AG20443 (cell line): Measurements from ENCODE around the gene MSH5.

Source experiments
- DNase-seq: peaks from one replicate; pipeline ENCODE4 v3.0.0; 2012; ENCODE audit warnings: low spot score, mixed read lengths

Gene MSH5

GRCh38 chr6:31729979-31730630 lies 9.7 kb upstream of the MSH5 start:
- peak; percentile 94 for DNase-seq

GRCh38 chr6:31730631-31731086 lies 9.1 kb upstream of the MSH5 start:
- DNase-seq: no peak

- no peak for DNase-seq
Observed at GRCh38 chr6:31732029-31732428, 7.8 kb upstream of the MSH5 start.

GRCh38 chr6:31733734-31734133 lies 6.1 kb upstream of the MSH5 start:
- no peak for DNase-seq

GRCh38 chr6:31734247-31734820 lies 5.5 kb upstream of the MSH5 start:
- no peak for DNase-seq

- DNase-seq: peak; percentile 66
Observed at GRCh38 chr6:31734821-31735406, 4.9 kb upstream of the MSH5 start.

- DNase-seq: peak; percentile 90
Observed at GRCh38 chr6:31736021-31736767, 3.6 kb upstream of the MSH5 start, which contains the start of gene CLIC1. TSS of gene CLIC1 (minus strand) at chr6:31736530. CDS start at chr6:31736300, 230 bp downstream.

GRCh38 chr6:31736768-31737314 lies 3.0 kb upstream of the MSH5 start:
- DNase-seq: no peak

GRCh38 chr6:31737315-31737990 lies 2.4 kb upstream of the MSH5 start:
- no peak for DNase-seq

GRCh38 chr6:31737991-31738979 lies 1.5 kb upstream of the MSH5 start:
- DNase-seq: peak; percentile 67

GRCh38 chr6:31740397-31741223 lies 805 bp downstream of the MSH5 start:
- DNase-seq: peak; percentile 53

- no peak for DNase-seq
Observed at GRCh38 chr6:31741815-31742214, 2.0 kb downstream of the MSH5 start.

GRCh38 chr6:31742894-31743293 lies 3.1 kb downstream of the MSH5 start:
- DNase-seq: no peak

- DNase-seq: no peak
Observed at GRCh38 chr6:31744422-31744821, 4.6 kb downstream of the MSH5 start.

GRCh38 chr6:31749301-31750036 lies 9.7 kb downstream of the MSH5 start:
- no peak for DNase-seq

GRCh38 chr6:31750411-31751022 lies 10.7 kb downstream of the MSH5 start:
- no peak for DNase-seq

- DNase-seq: peak; percentile 74
Observed at GRCh38 chr6:31752739-31753319, 13.0 kb downstream of the MSH5 start.

GRCh38 chr6:31758281-31758680 lies 18.5 kb downstream of the MSH5 start:
- no peak for DNase-seq
